AG10803 (cell line): ENCODE data around the gene RASL12.

Source experiments
- DNase-seq: peaks from one replicate; pipeline ENCODE4 v3.0.0; 2010; ENCODE audit warnings: low read depth
- H3K4me3 ChIP-seq: 2 replicates; pipeline ENCODE4 v1.5.1; 2011; ENCODE audit warnings: mild to moderate bottlenecking, low read length, control low read depth
- CTCF ChIP-seq: conservative IDR thresholded peaks from 2 replicates; pipeline ENCODE4 v1.5.1; 2011; ENCODE audit warnings: mild to moderate bottlenecking, low read length, control low read depth, inconsistent platforms

The RASL12 gene

DNA sequence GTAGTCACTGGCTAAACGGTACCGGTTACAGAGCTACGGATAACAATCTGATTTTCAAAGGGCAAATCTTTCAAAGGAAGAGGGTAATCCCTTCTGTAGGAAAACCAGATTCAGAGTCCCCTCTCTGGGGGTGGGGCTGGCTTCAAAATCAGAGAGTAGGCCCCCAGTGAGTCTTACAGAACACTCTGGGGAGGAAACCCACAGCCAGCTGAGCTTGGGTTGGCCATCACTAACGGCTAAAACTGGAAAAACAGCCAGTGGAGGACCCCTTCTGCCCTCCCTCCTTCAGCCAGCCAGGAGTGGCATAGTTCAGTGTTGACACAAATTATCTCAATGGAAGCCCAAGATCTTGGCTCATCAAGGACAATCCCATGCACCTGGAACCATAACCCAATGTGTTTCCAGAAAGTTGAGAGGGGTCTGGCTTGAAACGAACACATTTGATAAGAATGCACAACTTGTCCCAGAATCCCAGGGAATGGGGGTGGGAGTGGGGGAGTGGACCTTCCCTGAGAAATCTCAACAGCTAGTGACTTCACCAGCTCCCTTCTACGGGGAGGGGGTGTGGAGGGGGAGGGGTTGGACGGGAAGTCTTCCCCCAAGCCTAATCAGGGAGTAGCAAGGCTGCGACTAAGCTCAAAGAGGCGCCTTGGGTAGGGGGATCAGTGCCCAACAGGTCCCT lies 1.0 kb downstream of the RASL12 start:
- H3K4me3 ChIP-seq = no peak overlapping the region
- no peak for TF ChIP-seq CTCF
- no peak for DNase-seq

DNA sequence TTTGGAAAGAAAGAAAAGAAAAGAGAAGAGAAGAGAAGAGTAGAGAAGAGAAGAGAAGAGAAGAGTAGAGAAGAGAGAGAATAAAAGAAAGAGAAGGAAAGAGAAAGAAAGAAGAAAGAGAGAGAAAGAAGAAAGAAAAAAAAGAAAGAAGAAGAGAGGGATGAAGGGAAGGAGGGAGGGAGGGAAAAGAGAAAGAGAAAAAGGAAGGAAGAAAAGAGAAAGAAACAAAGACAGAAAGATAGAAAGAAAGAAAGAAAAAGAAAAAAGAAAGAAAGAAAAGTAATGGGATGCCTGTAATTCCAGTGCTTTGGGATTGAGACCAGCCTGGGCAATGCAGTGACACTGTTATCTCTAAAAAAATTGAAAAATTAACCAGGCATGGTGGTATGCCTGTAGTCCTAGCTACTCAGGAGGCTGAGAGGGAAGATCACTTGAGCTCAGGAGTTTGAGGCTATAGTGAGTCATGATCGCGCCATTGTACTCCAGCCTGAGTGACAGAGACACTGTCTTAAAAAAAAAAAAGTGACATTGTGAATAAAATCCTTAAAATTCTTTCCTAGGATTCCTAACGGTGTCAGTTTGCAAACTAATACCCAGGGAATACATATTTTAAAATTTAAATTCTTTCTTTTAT lies 1.7 kb downstream of the RASL12 start:
- no peak for DNase-seq
- no peak overlapping the region for H3K4me3 ChIP-seq
- TF ChIP-seq CTCF = no peak

- no peak for DNase-seq
- TF ChIP-seq CTCF = no peak
- H3K4me3 ChIP-seq = no peak overlapping the region
Measured at GRCh38 chr15:65062726-65063125, 5.1 kb downstream of the RASL12 start.

DNA sequence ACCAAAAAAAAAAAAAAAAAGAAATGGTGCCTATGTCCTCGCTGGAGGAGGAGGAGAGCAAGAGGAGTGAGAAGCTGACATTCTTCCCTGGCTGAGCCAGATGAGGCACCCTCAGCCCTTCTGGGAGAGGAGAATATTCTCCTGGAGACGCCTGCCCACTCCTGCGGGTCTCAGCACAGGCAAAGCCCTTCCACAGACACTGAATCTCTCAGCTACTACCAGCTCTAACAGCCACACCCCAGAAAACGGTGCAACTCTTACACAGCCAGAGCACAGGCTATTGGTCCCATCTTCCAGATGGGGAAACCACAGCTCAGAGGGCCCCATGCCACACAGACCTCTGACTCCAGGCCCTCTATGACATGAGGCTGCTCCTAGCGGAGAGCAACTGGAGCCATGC lies 5.7 kb downstream of the RASL12 start:
- no peak overlapping the region for H3K4me3 ChIP-seq
- no peak for DNase-seq
- no peak for TF ChIP-seq CTCF

GRCh38 chr15:65060641-65061397 lies 7.0 kb downstream of the RASL12 start:
- DNase-seq = no peak
- TF ChIP-seq CTCF = no peak
- H3K4me3 ChIP-seq = no peak overlapping the region

- no peak overlapping the region for H3K4me3 ChIP-seq
- DNase-seq = no peak
- TF ChIP-seq CTCF = no peak
Measured at GRCh38 chr15:65059931-65060596, 7.7 kb downstream of the RASL12 start.
